GM10248 (cell line): ENCODE results near the gene CNTNAP2.

ENCODE experiments used
- CTCF ChIA-PET: fragments of 300-600 bp; sonication (Branson Sonifier 250); formaldehyde crosslinking; extraction: SDS; loops from one replicate; lab custom pipeline; 2021; ENCODE audit warnings: antibody characterized with exemption; lab: Yijun Ruan, JAX
- POLR2A ChIA-PET: fragments of 350-650 bp; sonication (Branson Sonifier 250); formaldehyde crosslinking; extraction: SDS; loops from one replicate; lab custom pipeline; 2020; ENCODE audit warnings: antibody characterized with exemption; lab: Yijun Ruan, JAX
- DNase-seq: peaks from one replicate; pipeline ENCODE4 v3.0.0; 2012; ENCODE audit errors: extremely low spot score
- CTCF ChIP-seq: IDR thresholded peaks from 2 replicates; pipeline ENCODE4 v1.5.1; 2012; ENCODE audit warnings: mild to moderate bottlenecking, low read depth; ENCODE audit errors: extremely low read depth, missing control alignments, control extremely low read depth

CNTNAP2 gene

GRCh38 chr7:148129023-148129422 is 2012.4 kb downstream of the CNTNAP2 start:
- TF ChIP-seq CTCF, result no peak
- DNase-seq, result no peak
- ChIA-PET CTCF (interaction anchor here (1.1 to 1.6 kb wide), 3 partner anchors 10 to 112 kb away, joined by 3 to 5 read pairs (median 4); no protein-coding TSS in a partner anchor), POLR2A (no interaction called here)

GRCh38 chr7:148135116-148135515 is 2018.5 kb downstream of the CNTNAP2 start:
- no peak for TF ChIP-seq CTCF
- POLR2A ChIA-PET, result no interaction called here
- CTCF ChIA-PET, result no interaction called here
- DNase-seq, result no peak

GRCh38 chr7:148135997-148136396 is 2019.4 kb downstream of the CNTNAP2 start:
- ChIA-PET POLR2A (no interaction called here), CTCF (no interaction called here)

GRCh38 chr7:148142660-148143248 is 2026.2 kb downstream of the CNTNAP2 start:
- CTCF ChIA-PET, result interaction anchor here (0.8 to 1.8 kb wide), 12 partner anchors 11 to 898 kb away, joined by 3 to 11 read pairs (median 4); no protein-coding TSS in a partner anchor
- POLR2A ChIA-PET, result no interaction called here
- peak; percentile 55 for TF ChIP-seq CTCF
- DNase-seq, result no peak

More at GRCh38 chr7:148135997-148136396, 2019.4 kb downstream of the CNTNAP2 start:
- DNase-seq, result no peak
- TF ChIP-seq CTCF, result no peak

GRCh38 chr7:148144827-148145226 is 2028.2 kb downstream of the CNTNAP2 start:
- CTCF ChIA-PET, result no interaction called here
- TF ChIP-seq CTCF, result no peak
- POLR2A ChIA-PET, result no interaction called here
- DNase-seq, result no peak

- CTCF ChIA-PET, result interaction anchor here (1.1 to 1.5 kb wide), 3 partner anchors 9 to 29 kb away, joined by 3 to 4 read pairs (median 3); no protein-coding TSS in a partner anchor
- TF ChIP-seq CTCF, result no peak
- no peak for DNase-seq
- POLR2A ChIA-PET, result no interaction called here
These were observed 2029.7 kb downstream of the CNTNAP2 start for GRCh38 chr7:148146346-148146745.
